ENCODE measurements around the gene LENG1.
"Not testable (repeated sequence)": the region's sequence is repeated elsewhere in the genome, so short reads cannot be mapped to it uniquely, and the experiment has no call there.

DNA sequence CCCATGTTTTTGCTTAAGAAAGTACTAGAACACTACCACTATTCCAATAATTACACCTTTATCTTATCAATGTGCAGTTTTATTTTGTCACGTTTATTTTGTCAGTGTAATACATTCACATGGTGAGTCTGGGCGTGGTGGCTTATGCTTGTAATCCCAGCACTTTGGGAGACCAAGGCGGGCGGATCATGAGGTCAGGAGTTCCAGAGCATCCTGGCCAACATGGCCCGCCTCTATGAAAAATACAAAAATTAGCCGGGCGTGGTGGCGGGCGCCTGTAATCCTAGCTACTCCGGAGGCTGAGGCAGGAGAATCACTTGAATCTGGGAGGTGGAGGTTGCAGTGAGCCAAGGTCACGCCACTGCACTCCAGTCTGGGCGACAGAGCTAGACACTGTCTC lies 34.9 kb upstream of the LENG1 start:
- TF ChIP-seq EZH2 (optimal IDR thresholded peaks at IDR 0.05; ENCODE audit: low read depth, low read length); EZH2phosphoT487 (IDR thresholded peaks at IDR 0.05; ENCODE audit: low read length): not testable (repeated sequence)
- TF ChIP-seq, protein P1, sequence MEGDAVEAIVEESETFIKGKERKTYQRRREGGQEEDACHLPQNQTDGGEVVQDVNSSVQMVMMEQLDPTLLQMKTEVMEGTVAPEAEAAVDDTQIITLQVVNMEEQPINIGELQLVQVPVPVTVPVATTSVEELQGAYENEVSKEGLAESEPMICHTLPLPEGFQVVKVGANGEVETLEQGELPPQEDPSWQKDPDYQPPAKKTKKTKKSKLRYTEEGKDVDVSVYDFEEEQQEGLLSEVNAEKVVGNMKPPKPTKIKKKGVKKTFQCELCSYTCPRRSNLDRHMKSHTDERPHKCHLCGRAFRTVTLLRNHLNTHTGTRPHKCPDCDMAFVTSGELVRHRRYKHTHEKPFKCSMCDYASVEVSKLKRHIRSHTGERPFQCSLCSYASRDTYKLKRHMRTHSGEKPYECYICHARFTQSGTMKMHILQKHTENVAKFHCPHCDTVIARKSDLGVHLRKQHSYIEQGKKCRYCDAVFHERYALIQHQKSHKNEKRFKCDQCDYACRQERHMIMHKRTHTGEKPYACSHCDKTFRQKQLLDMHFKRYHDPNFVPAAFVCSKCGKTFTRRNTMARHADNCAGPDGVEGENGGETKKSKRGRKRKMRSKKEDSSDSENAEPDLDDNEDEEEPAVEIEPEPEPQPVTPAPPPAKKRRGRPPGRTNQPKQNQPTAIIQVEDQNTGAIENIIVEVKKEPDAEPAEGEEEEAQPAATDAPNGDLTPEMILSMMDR (IDR thresholded peaks at IDR 0.05; ENCODE audit: low read length) = not testable (repeated sequence)
